Thyroid gland (tissue), 4 donors: ENCODE measurements around the gene DKKL1. TPM values are rescaled to one million over a fixed set of nuclear protein-coding genes. Genes with fewer than 3 reads are reported as not detected.

Experiments used
- DNase-seq, 2 donors: peaks; one replicate each; pipeline ENCODE4 v3.0.0-alpha.2; 2019
- H3K27ac ChIP-seq, 3 donors: fragments of 200-600 bp; sonication (generic); 1 replicate in 2 of 3; 2 replicates in 1 of 3; pipeline ENCODE4 v1.5.1; 2016 to 2019; ENCODE audit warnings: mild to moderate bottlenecking in 1 of 3, moderate library complexity in 1 of 3
- H3K27me3 ChIP-seq: fragments of 200-600 bp; sonication (generic); one replicate; pipeline ENCODE4 v1.5.1; 2019
- H3K36me3 ChIP-seq, 2 donors: fragments of 200-600 bp; sonication (generic); one replicate each; pipeline ENCODE4 v1.5.1; 2016 to 2019
- H3K4me1 ChIP-seq, 2 donors: fragments of 200-600 bp; sonication (generic); one replicate each; pipeline ENCODE4 v1.5.1; 2017 to 2019
- H3K4me3 ChIP-seq, 3 donors: fragments of 200-600 bp; sonication (generic); replicated peaks in 1 of 3; 1 replicate in 2 of 3; 2 replicates in 1 of 3; pipeline ENCODE4 v1.5.1; 2016; ENCODE audit warnings: mild to moderate bottlenecking in 1 of 3
- H3K9me3 ChIP-seq: fragments of 200-600 bp; sonication (generic); one replicate; pipeline ENCODE4 v1.5.1; 2017
- POLR2A ChIP-seq, 2 donors: fragments of 450-650 bp; IDR thresholded peaks; one replicate each; pipeline ENCODE4 v1.6.1; 2017; ENCODE audit warnings: antibody characterized with exemption in 2 of 2, mild to moderate bottlenecking in 2 of 2, moderate library complexity in 1 of 2
- WGBS, 2 donors: methylation state at CpG; one replicate each; pipeline ENCODE4 v1.1.5; 2017; 5-methylcytosine and 5-hydroxymethylcytosine counted together
- intact Hi-C: fragments of 100-400 bp; cut with DNase I; formaldehyde crosslinking; loops from one replicate; pipeline ENCODE4 v1.15.1; 2023
- total RNA-seq, 4 donors: library from RNA; depleted of rRNA; stranded (reverse); fragments of >200 nt; gene quantifications; one replicate each; pipeline ENCODE4 v1.2.3, GENCODE V29; 2016
- TF ChIP-seq, protein P1 (sequence below), 6 experiments: fragments of 200-600 bp in 3 of 6; fragments of 450-650 bp in 3 of 6; sonication (generic) in 3 of 6; IDR thresholded peaks; one replicate each; pipeline ENCODE4 v1.5.1; 2016 to 2019; ENCODE audit warnings: antibody characterized with exemption in 6 of 6, mild to moderate bottlenecking in 2 of 6, inconsistent platforms in 1 of 6, moderate library complexity in 1 of 6

The DKKL1 gene
- total RNA-seq, 4 donors from 2014 or later: 1.3 TPM; not detected in 3

- H3K4me1 ChIP-seq: peaks cover 8 to 17% of the 10 kb centered on the region in 2 donors
- DNase-seq: no peak
- H3K9me3 ChIP-seq: no peaks in the 10 kb centered on the region
- 78 to 82% methylated on average over 17 of the region's 17 CpGs for WGBS, 2 donors
- no peak overlapping the region for H3K4me3 ChIP-seq
- TF ChIP-seq POLR2A (IDR thresholded peaks at IDR 0.05): no peak
- TF ChIP-seq, protein P1, sequence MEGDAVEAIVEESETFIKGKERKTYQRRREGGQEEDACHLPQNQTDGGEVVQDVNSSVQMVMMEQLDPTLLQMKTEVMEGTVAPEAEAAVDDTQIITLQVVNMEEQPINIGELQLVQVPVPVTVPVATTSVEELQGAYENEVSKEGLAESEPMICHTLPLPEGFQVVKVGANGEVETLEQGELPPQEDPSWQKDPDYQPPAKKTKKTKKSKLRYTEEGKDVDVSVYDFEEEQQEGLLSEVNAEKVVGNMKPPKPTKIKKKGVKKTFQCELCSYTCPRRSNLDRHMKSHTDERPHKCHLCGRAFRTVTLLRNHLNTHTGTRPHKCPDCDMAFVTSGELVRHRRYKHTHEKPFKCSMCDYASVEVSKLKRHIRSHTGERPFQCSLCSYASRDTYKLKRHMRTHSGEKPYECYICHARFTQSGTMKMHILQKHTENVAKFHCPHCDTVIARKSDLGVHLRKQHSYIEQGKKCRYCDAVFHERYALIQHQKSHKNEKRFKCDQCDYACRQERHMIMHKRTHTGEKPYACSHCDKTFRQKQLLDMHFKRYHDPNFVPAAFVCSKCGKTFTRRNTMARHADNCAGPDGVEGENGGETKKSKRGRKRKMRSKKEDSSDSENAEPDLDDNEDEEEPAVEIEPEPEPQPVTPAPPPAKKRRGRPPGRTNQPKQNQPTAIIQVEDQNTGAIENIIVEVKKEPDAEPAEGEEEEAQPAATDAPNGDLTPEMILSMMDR (IDR thresholded peaks at IDR 0.05): no peak
- H3K36me3 ChIP-seq: no peaks in the 10 kb centered on the region
- H3K27me3 ChIP-seq: no peaks in the 10 kb centered on the region
- H3K27ac ChIP-seq: peak overlapping the region in 2 of 3 donors; percentile 41 to 89
- intact Hi-C loops: no loop called here
These were observed 3.5 kb upstream of the DKKL1 start for GRCh38 chr19:49359851-49360820.

DNA sequence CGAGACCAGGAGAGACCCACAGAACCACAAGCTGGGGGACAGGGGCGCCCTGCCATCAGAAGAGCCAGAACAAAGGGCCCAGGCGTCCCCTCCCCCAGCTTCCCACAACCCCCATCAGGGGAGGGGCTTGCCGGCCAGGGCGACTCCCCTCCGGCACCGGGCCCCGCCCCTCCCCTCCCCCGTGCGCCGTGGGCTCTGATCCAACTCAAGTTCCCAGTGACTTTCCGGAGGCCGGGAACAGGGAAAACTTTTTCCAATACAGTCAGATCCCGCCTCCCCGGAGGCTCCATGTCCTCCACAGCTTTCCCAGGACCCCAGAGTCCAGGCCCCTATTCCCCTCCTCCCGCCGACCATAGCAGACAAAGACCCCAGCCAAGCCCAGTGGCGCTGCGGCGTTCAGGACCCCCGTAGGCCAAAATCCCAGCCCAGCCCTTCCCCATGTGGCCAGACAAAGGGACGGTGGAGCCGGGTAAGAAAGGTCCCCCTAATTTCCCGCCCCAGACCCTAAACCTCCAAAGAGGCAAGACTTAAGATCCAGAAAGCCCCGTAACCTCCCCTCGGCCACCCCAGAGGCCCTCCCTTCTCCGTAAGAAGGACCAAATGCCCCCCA, 2.1 kb upstream of the DKKL1 start:
- no peaks in the 10 kb centered on the region for H3K9me3 ChIP-seq
- no peaks in the 10 kb centered on the region for H3K27me3 ChIP-seq
- TF ChIP-seq, protein P1 (IDR thresholded peaks at IDR 0.05): no peak
- TF ChIP-seq POLR2A (IDR thresholded peaks at IDR 0.05): peak in 1 of 2 donors; percentile 25
- no peaks in the 10 kb centered on the region for H3K36me3 ChIP-seq
- peaks cover 8 to 17% of the 10 kb centered on the region in 2 donors for H3K4me1 ChIP-seq
- H3K27ac ChIP-seq: peak overlapping the region; percentile 84 to 89 (median 89)
- intact Hi-C loops: no loop called here
- H3K4me3 ChIP-seq: peak overlapping the region in 2 of 3 donors; percentile 27 to 62
- DNase-seq: peak; percentile 58 to 60
- 2 to 4% methylated on average over 18 of the region's 27 CpGs for WGBS, 2 donors

GRCh38 chr19:49362048-49362928, 1.4 kb upstream of the DKKL1 start, which contains the start of gene TEAD2:
TSS of gene TEAD2 (minus strand) at chr19:49362416. CDS start at chr19:49360075, 2,341 bp downstream.
- intact Hi-C loops: no loop called here
- 1% methylated on average over 36 to 43 of the region's 52 CpGs for WGBS, 2 donors

GRCh38 chr19:49362929-49363267, 779 bp upstream of the DKKL1 start:
- DNase-seq: peak; percentile 17 to 32
- intact Hi-C loops: no loop called here
- H3K9me3 ChIP-seq: no peaks in the 10 kb centered on the region

More at GRCh38 chr19:49362048-49362928, 1.4 kb upstream of the DKKL1 start, which contains the start of gene TEAD2:
- peak; percentile 54 to 57 for DNase-seq
- peak in 1 of 2 donors; percentile 9 for TF ChIP-seq POLR2A (IDR thresholded peaks at IDR 0.05)
- TF ChIP-seq, protein P1 (IDR thresholded peaks at IDR 0.05): no peak
- Histone ChIP-seq H3K4me3 (peak within 1 kb of the TSS in 2 of 3 donors; percentile 27 to 62), H3K36me3 (no peaks in the 10 kb centered on the region), H3K9me3 (no peaks in the 10 kb centered on the region), H3K27me3 (no peaks in the 10 kb centered on the region), H3K27ac (peak within 1 kb of the TSS; percentile 84 to 89 (median 89)), H3K4me1 (peaks cover 8 to 17% of the 10 kb centered on the region in 2 donors)

More at GRCh38 chr19:49362929-49363267, 779 bp upstream of the DKKL1 start:
- Histone ChIP-seq H3K4me3 (no peak overlapping the region), H3K36me3 (no peaks in the 10 kb centered on the region), H3K27me3 (no peaks in the 10 kb centered on the region), H3K4me1 (peaks cover 8 to 17% of the 10 kb centered on the region in 2 donors), H3K27ac (peak overlapping the region; percentile 84 to 89 (median 89))
- whole genome bisulfite sequencing, 2 donors: 0 to 2% methylated on average over 14 of the region's 14 CpGs
- TF ChIP-seq, protein P1 (IDR thresholded peaks at IDR 0.05): no peak
- no peak for TF ChIP-seq POLR2A (IDR thresholded peaks at IDR 0.05)
